HG02678 (cell line): ENCODE results near the gene RCAN1.
"Not testable (repeated sequence)": the region's sequence is repeated elsewhere in the genome, so short reads cannot be mapped to it uniquely, and the experiment has no call there.

Experiments used
- ATAC-seq: cut with Tn5 transposase; IDR thresholded peaks from one replicate; pipeline ENCODE4 v1.9.1; 2021; ENCODE audit warnings: mild to moderate bottlenecking, moderate library complexity; ENCODE audit not compliant: unreplicated experiment

The RCAN1 gene

DNA sequence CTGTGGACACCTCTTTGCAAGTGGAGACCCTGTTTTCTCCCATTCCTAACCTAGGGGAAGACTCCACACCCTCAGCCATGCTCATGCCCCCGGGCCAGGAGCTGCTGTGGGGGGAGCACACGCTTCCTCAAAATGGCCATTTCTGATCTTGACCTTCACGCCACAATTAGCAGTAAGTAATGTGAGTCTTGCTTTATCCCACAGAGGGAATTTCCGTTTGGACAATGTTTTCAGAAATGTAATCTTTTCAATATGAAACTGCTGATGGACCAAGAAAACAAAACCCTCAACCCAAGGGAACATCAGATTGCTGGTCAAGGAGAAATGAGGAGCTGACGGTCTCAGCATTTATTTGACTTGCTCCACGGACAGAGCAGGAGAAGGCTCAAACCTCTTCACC lies 94.6 kb downstream of the RCAN1 start:
- no peak for ATAC-seq

- no peak for ATAC-seq
These were observed 95.2 kb downstream of the RCAN1 start for GRCh38 chr21:34519694-34520093.

GRCh38 chr21:34519016-34519415 lies 95.9 kb downstream of the RCAN1 start:
- ATAC-seq: no peak

GRCh38 chr21:34518301-34518700 lies 96.6 kb downstream of the RCAN1 start:
- no peak for ATAC-seq

DNA sequence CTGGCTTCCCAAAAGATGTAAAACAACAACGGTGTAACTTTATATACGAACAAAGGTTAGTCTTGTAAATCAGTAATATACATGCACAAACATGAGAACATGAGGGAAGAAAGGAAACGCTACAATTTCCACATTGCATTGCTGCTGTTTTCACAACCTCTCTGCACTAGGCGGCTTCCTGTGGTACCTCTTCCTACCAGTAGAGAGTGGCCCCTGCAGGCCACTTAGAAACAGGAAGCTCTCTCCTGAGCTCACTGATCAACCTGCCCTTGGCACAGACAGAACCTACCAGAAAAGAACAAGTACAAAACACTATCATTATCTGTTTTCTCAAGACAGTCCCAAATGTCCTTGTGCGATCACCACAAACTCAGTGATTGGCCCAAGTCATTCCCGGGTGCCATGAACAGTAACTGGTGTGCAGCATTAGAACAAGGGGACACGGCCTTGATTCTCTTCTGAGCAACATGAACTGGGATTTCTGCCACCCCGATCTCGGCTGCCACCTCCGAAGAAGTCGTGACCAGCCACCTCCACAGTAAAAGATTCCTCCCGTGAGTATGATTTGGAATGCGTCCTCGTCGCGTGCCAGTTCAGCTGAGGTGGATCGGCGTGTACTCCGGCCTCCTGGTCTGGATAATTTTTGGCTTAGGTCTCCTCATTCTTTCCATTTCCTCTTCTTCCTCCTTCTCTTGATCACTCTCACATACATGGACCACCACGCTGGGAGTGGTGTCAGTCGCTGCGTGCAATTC lies 97.2 kb downstream of the RCAN1 start:
- ATAC-seq: no peak

- ATAC-seq: no peak
These were observed 97.9 kb downstream of the RCAN1 start for GRCh38 chr21:34517039-34517438.

GRCh38 chr21:34514576-34515115 lies 100.3 kb downstream of the RCAN1 start:
- ATAC-seq: no peak

GRCh38 chr21:34513129-34513675 lies 101.7 kb downstream of the RCAN1 start:
- ATAC-seq: no peak

GRCh38 chr21:34511787-34512455 lies 103.0 kb downstream of the RCAN1 start, which contains the start of gene KCNE1:
KCNE1 (minus strand) TSS chr21:34512210; CDS start chr21:34449634, 62,576 bp downstream.
- no peak for ATAC-seq

GRCh38 chr21:34511181-34511580 lies 103.7 kb downstream of the RCAN1 start:
- no peak for ATAC-seq

DNA sequence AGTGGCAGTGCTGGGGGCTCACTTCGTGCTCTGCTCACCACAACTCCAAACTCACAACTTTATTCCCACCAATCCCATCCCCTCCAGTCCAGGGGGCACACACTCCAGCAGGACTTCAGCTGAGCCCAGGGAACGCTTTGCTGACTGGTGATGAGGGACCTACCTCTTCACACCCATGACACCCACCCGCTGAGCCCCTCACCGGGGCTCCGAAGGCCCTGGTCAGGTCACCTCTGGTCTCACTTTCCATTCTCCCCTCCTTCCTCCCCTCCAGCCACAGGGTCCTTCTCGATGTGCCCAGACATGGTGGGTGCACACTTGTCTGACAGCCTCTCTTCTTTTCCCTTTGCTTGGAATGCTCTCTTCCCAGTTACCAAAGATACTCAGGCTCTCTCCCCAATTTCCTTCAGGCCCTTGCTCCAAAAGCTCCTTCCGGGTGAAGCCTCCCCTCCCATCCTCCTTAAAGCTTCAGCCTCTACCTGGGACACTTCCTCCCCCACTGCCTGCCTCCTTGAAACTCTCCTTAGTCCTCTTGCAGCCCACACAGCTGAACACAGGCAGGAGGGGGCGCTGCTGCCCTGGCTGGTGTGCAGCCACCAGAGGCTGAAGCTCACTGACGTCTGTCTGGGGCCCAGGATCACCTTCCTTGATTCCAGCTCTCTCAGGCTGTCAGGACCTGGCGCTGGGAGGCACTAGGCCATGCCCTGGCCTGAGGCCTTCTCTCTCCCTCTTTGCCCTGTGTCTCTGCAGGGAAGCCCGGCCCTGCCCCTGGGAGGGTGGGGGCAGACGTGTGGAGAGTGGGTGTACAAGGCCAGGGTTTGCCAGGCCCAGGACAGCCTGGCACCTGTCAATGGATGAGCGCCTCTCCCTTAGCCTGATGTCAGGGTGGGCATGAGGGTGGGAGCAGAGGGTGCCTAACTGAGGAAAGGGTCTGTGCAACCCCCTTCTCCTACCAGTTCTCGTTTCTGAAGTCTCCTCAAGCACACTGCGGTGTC lies 104.5 kb downstream of the RCAN1 start:
- no peak for ATAC-seq

- no peak for ATAC-seq
These were observed 105.8 kb downstream of the RCAN1 start for GRCh38 chr21:34509151-34509550.

DNA sequence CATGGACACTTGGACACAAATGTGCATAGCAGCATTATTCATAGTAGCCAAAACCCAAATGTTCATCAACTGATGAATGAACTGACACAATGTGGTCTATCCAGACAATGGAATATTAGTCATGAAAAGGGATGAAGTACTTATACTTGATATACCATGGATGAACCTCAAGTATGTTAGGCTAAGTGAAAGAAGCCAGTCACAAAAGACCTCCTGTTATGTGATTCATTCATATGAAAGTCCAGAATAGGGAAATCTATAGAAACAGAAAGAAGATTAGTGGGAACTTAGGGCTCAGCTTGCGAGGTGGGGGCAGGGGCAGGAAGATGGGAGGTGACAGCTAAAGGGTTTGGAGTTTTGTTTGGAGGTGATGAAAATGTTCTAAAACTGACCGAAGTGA lies 110.3 kb downstream of the RCAN1 start:
- no peak for ATAC-seq

- no peak for ATAC-seq
These were observed 112.3 kb downstream of the RCAN1 start for GRCh38 chr21:34502480-34503106.

DNA sequence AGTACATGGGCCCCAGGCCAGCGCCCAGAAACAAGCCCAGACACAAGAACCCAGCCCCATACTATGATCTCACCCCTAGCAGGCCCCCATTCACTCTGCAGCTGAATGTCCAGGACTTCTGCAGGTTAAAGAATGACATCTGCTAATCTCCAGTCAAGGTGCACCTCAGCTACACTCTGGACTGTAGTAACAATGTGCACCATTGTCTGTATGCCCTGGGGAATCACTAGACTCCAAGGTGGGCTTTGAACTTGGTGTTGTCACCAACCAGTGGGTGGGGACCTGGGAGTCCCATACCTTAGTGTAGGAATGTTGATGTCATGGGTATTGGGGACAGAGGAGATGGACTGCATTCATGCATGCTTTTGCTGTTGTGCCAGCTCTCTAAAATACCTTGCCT lies 113.2 kb downstream of the RCAN1 start:
- ATAC-seq: no peak

GRCh38 chr21:34500191-34500590 lies 114.7 kb downstream of the RCAN1 start:
- no peak for ATAC-seq

- no peak for ATAC-seq
These were observed 115.8 kb downstream of the RCAN1 start for GRCh38 chr21:34499116-34499515.

- ATAC-seq: no peak
These were observed 116.3 kb downstream of the RCAN1 start for GRCh38 chr21:34498623-34499022.

DNA sequence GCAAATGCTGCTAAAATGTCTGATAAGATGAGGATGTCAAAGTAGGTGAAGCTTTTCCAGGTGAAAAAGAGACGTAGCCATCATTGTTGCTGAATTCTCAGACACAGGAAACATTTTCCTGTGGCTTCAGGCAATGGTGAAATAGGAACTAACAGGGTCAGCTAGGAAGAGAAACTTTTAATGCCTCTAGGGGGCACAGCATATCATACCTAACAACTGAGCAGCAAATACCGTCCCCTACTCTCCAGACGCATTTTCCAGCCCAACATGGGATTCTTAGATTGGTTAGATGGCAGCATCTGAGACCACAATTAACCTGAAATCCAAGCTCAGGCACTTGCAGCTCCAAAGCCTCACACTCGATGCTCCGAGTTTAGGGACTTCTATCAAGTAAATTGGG lies 131.1 kb downstream of the RCAN1 start:
- not testable (repeated sequence) for ATAC-seq

- ATAC-seq: not testable (repeated sequence)
These were observed 131.5 kb downstream of the RCAN1 start for GRCh38 chr21:34483435-34483834.
